OCI-LY7 (cell line): ENCODE measurements around the gene LRRC28. TPM values are rescaled to one million over a fixed set of nuclear protein-coding genes. Genes with fewer than 3 reads are reported as not detected.

ENCODE experiments used
- BruUV-seq: library from RNA; stranded (reverse); fragments of 400-500 nt; replicated peaks from 2 replicates; lab custom pipeline; 2021; lab: Mats Ljungman, UMichigan
- CTCF ChIA-PET: fragments of 300-600 bp; sonication (Branson Sonifier 250); formaldehyde crosslinking; loops from one replicate; lab custom pipeline; 2022; ENCODE audit warnings: antibody characterized with exemption; ENCODE audit not compliant: unreplicated experiment; lab: Charles Lee
- POLR2A ChIA-PET: fragments of 300-600 bp; sonication (Branson Sonifier 250); formaldehyde crosslinking; loops from one replicate; lab custom pipeline; 2022; ENCODE audit warnings: antibody characterized with exemption; lab: Charles Lee
- DNase-seq: peaks from one replicate; pipeline ENCODE4 v3.0.0-alpha.2; 2015; ENCODE audit warnings: low spot score
- H2AFZ ChIP-seq: fragments of 200-600 bp; sonication (generic), shearing (Covaris generic); 2 replicates; pipeline ENCODE4 v1.6.1; 2014; ENCODE audit warnings: mild to moderate bottlenecking, antibody characterized with exemption, low read length, moderate library complexity
- H3K27ac ChIP-seq: fragments of 200-600 bp; sonication (generic); 2 replicates; pipeline ENCODE4 v1.5.1; 2014; ENCODE audit warnings: mixed run types, low read depth, mild to moderate bottlenecking, moderate library complexity, low read length, inconsistent platforms; ENCODE audit not compliant: poor library complexity, severe bottlenecking
- H3K36me3 ChIP-seq: fragments of 200-600 bp; sonication (generic); 2 replicates; pipeline ENCODE4 v1.6.1; 2014; ENCODE audit warnings: mild to moderate bottlenecking, antibody characterized with exemption, low read length, moderate library complexity, mixed read lengths; ENCODE audit not compliant: insufficient read depth
- H3K4me1 ChIP-seq: fragments of 200-600 bp; sonication (generic); 2 replicates; pipeline ENCODE4 v1.5.1; 2014; ENCODE audit warnings: mild to moderate bottlenecking, low read length; ENCODE audit not compliant: insufficient read depth, poor library complexity, severe bottlenecking
- H3K4me2 ChIP-seq: fragments of 200-600 bp; sonication (generic); 2 replicates; pipeline ENCODE4 v1.6.1; 2014; ENCODE audit warnings: mild to moderate bottlenecking, low read length
- H3K4me3 ChIP-seq: fragments of 200-600 bp; sonication (generic); 2 replicates; pipeline ENCODE4 v1.5.1; 2014; ENCODE audit warnings: mild to moderate bottlenecking, low read depth, low read length; ENCODE audit not compliant: poor library complexity, severe bottlenecking
- H3K79me2 ChIP-seq: fragments of 200-600 bp; sonication (generic); 2 replicates; pipeline ENCODE4 v1.6.1; 2016; ENCODE audit warnings: low read depth, mild to moderate bottlenecking, low read length, moderate library complexity, mixed read lengths; ENCODE audit not compliant: insufficient read depth
- H3K9me2 ChIP-seq: fragments of 200-600 bp; sonication (generic); 2 replicates; pipeline ENCODE4 v1.6.1; 2016; ENCODE audit warnings: mild to moderate bottlenecking, low read length, mixed read lengths; ENCODE audit not compliant: insufficient read depth
- H3K9me3 ChIP-seq: fragments of 200-600 bp; sonication (generic); 2 replicates; pipeline ENCODE4 v1.6.1; 2014; ENCODE audit warnings: mild to moderate bottlenecking, mixed run types, low read length, mixed read lengths
- H4K20me1 ChIP-seq: fragments of 200-600 bp; sonication (generic); 2 replicates; pipeline ENCODE4 v1.6.1; 2014; ENCODE audit warnings: mild to moderate bottlenecking, antibody characterized with exemption, low read length, moderate library complexity, mixed read lengths; ENCODE audit not compliant: insufficient read depth
- CTCF ChIP-seq: fragments of 200-600 bp; sonication (generic); conservative IDR thresholded peaks from 2 replicates; pipeline ENCODE4 v1.5.1; 2014; ENCODE audit warnings: mild to moderate bottlenecking, antibody characterized with exemption, low read length, moderate library complexity, mixed read lengths
- EZH2phosphoT487 ChIP-seq: fragments of 200-600 bp; sonication (generic); IDR thresholded peaks from 2 replicates; pipeline ENCODE4 v1.6.1; 2018; ENCODE audit warnings: low read depth, borderline replicate concordance, mild to moderate bottlenecking, mixed run types, antibody characterized with exemption, low read length, moderate library complexity, mixed read lengths
- intact Hi-C: fragments of 100-400 bp; cut with micrococcal nuclease; formaldehyde crosslinking; loops from one replicate; pipeline ENCODE4 v1.10.0; 2022; ENCODE audit not compliant: unreplicated experiment
- total RNA-seq, 2 experiments: library from RNA; depleted of rRNA in 1 of 2; stranded (reverse); fragments of >200 nt in 1 of 2; shearing (Covaris generic) in 1 of 2; gene quantifications; 2 replicates each; pipeline ENCODE4 v1.2.3, GENCODE V29; 2014 to 2022

Gene LRRC28
- total RNA-seq, 2 experiments from 2014 or later = 25.7 to 30.2 TPM

GRCh38 chr15:99275061-99275460, 23.8 kb downstream of the LRRC28 start:
- Histone ChIP-seq H3K79me2 (no peaks in the 10 kb centered on the region), H3K9me3 (no peaks in the 10 kb centered on the region), H3K9me2 (no peaks in the 10 kb centered on the region), H2AFZ (no peak overlapping the region), H3K36me3 (no peaks in the 10 kb centered on the region), H3K4me2 (no peak overlapping the region), H3K4me3 (no peak overlapping the region), H4K20me1 (no peaks in the 10 kb centered on the region; the same call in 1 of the 2 replicates), H3K4me1 (no peaks in the 10 kb centered on the region), H3K27ac (no peak overlapping the region)
- intact Hi-C loops = no loop called here
- no TSS peak for BruUV-seq
- DNase-seq = no peak
- CTCF ChIA-PET = no interaction called here
- TF ChIP-seq EZH2phosphoT487 = no peak
- no peak for TF ChIP-seq CTCF
- POLR2A ChIA-PET = interaction anchor here (1.9 to 2.7 kb wide), 2 partner anchors 13 to 458 kb away, joined by 5 to 12 read pairs; partner anchors contain the start of gene LYSMD4

- no peak overlapping the region for H3K27ac ChIP-seq
- TF ChIP-seq EZH2phosphoT487 (no peak), CTCF (no peak)
- H3K4me2 ChIP-seq = no peak overlapping the region
- no peaks in the 10 kb centered on the region for H3K9me3 ChIP-seq
- intact Hi-C loops = no loop called here
- no TSS peak for BruUV-seq
- ChIA-PET CTCF (no interaction called here), POLR2A (interaction anchor here (0.6 to 2.7 kb wide), 2 partner anchors 13 to 21 kb away, joined by 3 to 12 read pairs; no protein-coding TSS in a partner anchor)
- H2AFZ ChIP-seq = no peak overlapping the region
- H4K20me1 ChIP-seq = no peaks in the 10 kb centered on the region; the same call in 1 of the 2 replicates
- H3K9me2 ChIP-seq = no peaks in the 10 kb centered on the region
- H3K4me1 ChIP-seq = no peaks in the 10 kb centered on the region
- H3K36me3 ChIP-seq = no peaks in the 10 kb centered on the region
- DNase-seq = no peak
- no peak overlapping the region for H3K4me3 ChIP-seq
- H3K79me2 ChIP-seq = no peaks in the 10 kb centered on the region
Measured at GRCh38 chr15:99275525-99276128, 24.3 kb downstream of the LRRC28 start.

GRCh38 chr15:99279290-99279689, 28.0 kb downstream of the LRRC28 start:
- Histone ChIP-seq H4K20me1 (no peaks in the 10 kb centered on the region), H3K36me3 (no peaks in the 10 kb centered on the region), H3K4me2 (no peak overlapping the region), H3K27ac (no peak overlapping the region), H3K4me1 (peaks cover 4% of the 10 kb centered on the region), H3K9me3 (no peaks in the 10 kb centered on the region), H3K4me3 (no peak overlapping the region), H3K79me2 (no peaks in the 10 kb centered on the region), H3K9me2 (no peaks in the 10 kb centered on the region), H2AFZ (no peak overlapping the region)
- DNase-seq = no peak
- ChIA-PET CTCF (no interaction called here), POLR2A (interaction anchor here (0.6 kb wide), 1 partner anchor 16 kb away, joined by 3 read pairs; no protein-coding TSS in a partner anchor)
- no peak for TF ChIP-seq CTCF
- no peak for TF ChIP-seq EZH2phosphoT487
- intact Hi-C loops = no loop called here
- no TSS peak for BruUV-seq
